AG09309 (cell line): ENCODE results near the gene ZNF761.
"Not testable (repeated sequence)": the region's sequence is repeated elsewhere in the genome, so short reads cannot be mapped to it uniquely, and the experiment has no call there.

ENCODE experiments used
- DNase-seq: peaks from one replicate; pipeline ENCODE4 v3.0.0-alpha.2; 2010; ENCODE audit warnings: low read depth
- H3K4me3 ChIP-seq: 2 replicates; pipeline ENCODE4 v1.5.1; 2011; ENCODE audit warnings: mild to moderate bottlenecking, low read depth, low read length, moderate library complexity; ENCODE audit not compliant: control insufficient read depth
- TF ChIP-seq, protein P1 (sequence below): IDR thresholded peaks from 2 replicates; pipeline ENCODE4 v1.5.1; 2011; ENCODE audit warnings: mild to moderate bottlenecking, low read depth, low read length, inconsistent platforms; ENCODE audit not compliant: insufficient read depth, control insufficient read depth; ENCODE audit errors: missing control alignments

The ZNF761 gene

DNA sequence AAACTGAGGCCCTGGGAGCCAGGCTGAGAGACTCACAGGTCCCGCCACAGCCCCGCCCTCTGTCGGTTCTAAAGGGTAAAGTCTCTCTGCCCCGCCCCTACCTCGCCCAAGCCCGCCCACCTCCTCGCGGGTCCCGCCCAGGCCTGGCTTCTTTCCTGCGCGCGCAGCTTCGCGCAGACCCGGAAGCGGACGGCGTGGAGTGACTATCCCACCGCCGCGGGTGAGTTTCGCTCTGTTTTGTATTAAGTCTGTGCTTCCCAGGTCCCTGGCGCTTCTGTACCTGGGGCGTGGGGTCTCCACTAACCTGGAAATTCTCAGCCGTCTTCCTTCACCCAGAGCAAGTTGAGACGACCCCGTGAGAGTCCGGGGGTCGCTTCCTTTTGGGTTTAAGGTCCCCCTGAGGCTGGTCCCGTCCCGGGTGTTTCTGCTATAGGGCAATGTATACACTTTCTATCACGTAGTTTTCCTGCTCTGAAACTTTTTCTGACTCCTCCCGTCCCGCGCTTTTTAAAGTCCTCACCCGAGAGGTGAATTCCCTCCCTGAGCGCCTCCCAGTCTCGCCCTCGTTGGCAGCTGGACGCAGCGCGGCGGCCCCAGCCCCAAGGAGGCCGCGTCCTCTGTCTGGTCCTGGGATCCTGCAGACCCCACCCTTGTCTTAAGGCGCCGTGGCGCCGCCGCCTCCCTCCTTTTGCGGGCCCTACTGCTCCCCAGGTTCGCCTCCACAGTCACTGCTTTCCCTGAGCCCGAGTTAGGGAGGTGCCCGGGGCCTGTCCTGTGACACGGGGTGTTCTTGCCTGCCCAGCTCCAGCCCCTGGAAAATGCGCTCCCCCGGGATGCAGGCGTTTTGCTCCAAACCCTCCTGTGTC is 36.6 kb upstream of the ZNF761 start, which contains the start of gene ZNF765:
Gene ZNF765, plus strand, starts transcription at position 176 of the 866 bp plus-strand sequence. CDS start 2,867 bp downstream, outside the sequence.
- DNase-seq = peak; percentile 61
- peak within 1 kb of the TSS; percentile 73 for H3K4me3 ChIP-seq
- TF ChIP-seq, protein P1, sequence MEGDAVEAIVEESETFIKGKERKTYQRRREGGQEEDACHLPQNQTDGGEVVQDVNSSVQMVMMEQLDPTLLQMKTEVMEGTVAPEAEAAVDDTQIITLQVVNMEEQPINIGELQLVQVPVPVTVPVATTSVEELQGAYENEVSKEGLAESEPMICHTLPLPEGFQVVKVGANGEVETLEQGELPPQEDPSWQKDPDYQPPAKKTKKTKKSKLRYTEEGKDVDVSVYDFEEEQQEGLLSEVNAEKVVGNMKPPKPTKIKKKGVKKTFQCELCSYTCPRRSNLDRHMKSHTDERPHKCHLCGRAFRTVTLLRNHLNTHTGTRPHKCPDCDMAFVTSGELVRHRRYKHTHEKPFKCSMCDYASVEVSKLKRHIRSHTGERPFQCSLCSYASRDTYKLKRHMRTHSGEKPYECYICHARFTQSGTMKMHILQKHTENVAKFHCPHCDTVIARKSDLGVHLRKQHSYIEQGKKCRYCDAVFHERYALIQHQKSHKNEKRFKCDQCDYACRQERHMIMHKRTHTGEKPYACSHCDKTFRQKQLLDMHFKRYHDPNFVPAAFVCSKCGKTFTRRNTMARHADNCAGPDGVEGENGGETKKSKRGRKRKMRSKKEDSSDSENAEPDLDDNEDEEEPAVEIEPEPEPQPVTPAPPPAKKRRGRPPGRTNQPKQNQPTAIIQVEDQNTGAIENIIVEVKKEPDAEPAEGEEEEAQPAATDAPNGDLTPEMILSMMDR = peak; percentile 60

DNA sequence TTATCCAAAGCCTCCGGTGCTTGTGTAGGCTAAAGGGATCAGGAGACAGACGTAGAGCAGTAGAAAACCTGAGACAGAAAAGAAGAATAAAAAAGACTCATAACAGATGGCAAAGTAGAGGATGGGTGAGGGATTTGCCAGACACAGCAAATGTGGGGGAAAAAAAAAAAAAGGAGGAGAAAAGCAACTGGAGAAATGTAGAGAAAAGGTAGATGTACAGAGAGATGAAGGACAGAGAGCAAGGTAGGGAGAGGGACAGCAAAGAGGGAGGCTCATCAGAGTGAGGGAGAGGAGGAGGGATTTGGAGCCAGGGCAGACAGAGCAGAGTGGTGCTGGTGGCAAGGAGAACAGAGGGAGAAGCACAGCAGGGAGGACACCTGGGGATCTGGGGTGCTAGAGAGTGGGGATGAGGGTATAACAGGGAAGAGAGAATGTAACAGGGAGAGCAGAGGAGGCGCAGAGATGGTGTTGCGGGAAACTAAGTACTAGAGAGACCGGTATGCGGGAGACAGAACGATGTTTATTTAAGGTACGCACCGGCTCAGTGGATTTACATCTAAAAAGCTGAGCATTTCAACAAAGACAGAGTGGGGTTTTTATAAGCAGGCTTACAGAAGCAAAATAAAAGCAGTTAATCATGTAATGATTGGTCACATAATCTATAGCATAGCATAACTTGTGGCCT is 35.8 kb upstream of the ZNF761 start:
- not testable (repeated sequence) for DNase-seq
- H3K4me3 ChIP-seq = peak overlapping the region; percentile 73

DNA sequence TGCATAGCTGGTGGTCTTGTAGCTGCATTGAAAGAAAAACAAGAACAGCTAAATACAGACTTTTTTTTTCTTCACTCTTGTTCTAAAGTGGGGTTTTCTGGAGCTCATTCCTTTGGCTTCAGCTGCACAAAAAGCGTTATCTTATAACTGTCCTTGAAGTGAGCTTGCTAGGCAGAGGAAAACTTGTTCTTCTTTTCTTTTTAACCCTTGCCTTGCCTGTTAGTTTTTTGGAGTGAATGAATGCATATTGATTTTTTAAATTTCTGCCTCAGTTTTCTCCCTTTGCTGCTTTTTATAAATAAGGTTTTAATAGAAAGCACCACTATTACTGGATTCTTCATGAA is 35.3 kb upstream of the ZNF761 start:
- DNase-seq = no peak
- H3K4me3 ChIP-seq = no peak overlapping the region
- TF ChIP-seq, protein P1 = no peak

DNA sequence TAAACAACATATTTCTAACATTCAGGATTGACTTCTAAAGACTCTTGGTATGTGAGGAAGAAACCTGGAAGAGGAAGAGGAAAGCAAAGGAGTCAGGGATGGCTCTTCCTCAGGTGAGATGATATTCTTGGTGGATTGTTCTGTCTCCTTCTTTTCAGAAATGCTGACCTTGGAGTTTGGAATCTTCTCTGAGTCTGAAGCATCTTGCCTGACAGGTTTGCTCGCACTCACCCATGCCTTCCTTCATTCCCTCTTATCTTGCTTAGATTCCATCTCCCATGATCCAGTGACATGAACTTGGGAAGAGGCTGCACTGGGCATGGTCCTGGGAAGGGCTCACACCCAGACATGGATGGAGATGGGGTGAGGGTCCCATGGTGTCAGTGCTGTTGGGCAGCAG is 33.9 kb upstream of the ZNF761 start:
- DNase-seq, H3K4me3 ChIP-seq: not testable (repeated sequence)

DNA sequence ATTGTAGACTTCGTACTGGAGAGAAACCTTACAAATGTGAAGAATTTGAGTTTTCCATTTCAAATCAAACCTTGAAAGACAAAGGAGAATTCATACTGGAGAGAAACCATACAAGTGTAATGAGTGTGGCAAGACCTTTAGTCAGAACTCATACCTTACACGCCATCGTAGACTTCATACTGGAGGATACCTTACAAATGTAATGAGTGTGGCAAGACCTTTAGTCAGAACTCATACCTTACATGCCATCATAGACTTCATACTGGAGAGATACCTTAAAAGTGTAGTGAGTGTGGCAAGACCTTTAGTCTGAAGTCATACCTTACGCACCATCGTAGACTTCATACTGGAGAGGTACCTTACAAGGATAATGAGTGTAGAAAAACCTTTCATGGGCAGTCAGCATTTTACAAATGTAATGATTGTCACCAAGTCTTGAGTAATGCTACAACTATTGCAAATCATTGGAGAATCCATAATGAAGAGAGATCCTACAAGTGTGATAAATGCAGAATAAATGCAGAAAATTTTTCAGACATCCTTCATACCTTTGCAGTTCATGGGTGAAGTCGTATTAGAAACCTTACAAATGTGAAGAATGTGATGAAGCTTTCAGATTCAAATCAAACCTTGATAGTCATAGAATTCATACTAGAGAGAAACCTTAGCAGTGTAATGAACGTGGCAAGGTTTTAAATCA is 22.1 kb upstream of the ZNF761 start:
- DNase-seq = no peak
- TF ChIP-seq, protein P1 = no peak
- no peak overlapping the region for H3K4me3 ChIP-seq

DNA sequence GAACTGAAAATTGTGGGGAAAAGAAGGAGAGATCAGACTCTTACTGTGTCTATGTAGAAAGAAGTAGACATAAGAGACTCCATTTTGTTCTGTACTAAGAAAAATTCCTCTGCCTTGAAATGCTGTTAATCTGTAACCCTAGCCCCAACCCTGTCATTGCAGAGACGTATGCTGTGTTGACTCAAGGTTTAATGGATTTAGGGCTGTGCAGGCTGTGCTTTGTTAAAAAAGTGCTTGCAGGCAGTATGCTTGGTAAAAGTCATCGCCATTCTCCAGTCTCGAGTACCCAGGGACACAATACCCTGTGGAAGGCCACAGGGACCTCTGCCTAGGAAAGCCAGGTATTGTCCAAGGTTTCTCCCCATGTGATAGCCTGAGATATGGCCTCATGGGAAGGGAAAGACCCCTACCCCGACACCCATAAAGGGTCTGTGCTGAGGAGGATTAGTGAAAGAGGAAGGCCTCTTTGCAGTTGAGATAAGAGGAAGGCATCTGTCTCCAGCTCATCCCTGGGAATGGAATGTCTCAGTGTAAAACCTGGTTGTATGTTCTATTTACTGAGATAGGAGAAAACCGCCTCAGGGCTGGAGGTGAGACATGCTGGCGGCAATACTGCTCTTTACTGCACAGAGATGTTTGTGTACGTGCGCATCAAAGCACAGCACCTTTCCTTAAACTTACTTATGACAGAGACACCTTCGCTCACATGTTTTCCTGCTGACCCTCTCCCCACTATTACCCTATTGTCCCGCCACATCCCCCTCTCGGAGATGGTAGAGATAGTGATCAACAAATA is 11.1 kb upstream of the ZNF761 start:
- not testable (repeated sequence) for H3K4me3 ChIP-seq, DNase-seq

DNA sequence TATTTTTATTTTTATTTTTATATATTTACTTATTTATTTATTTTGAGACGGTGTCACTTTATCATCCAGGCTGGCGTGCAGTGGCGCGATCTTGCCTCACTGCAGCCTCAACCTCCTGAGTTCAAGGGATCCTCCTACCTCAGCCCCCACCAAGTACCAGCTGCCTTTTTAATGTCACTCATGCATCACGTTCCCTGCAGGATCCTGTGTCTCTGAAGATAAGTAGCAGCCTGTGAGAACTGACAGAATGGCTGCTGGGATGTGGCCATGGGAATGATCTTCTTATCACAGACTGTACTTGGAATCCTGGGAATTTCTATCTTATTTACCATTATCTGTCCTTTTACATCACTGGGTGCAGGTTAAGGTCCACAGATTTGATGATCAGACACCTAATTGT is 9.2 kb upstream of the ZNF761 start:
- TF ChIP-seq, protein P1 = no peak
- no peak for DNase-seq
- no peak overlapping the region for H3K4me3 ChIP-seq

DNA sequence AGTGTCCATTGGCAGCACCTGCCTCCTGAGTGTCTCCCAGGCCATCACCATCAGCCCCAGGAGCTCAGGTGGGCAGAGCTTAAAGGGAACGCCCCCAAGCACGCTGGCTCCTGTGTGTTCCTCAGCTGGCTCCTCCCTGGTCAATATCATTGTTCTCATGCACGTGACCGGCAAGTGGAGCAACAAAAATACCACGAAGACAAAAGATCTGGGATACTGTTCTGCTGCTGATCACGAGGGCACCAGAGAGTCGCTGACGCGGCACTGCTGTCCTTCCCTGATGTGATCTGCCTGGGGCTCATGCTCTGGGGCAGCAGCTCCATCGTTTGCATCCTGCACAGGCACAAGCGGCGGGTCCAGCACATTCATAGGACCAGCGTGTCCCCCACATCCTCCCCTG is 8.7 kb upstream of the ZNF761 start:
- DNase-seq, H3K4me3 ChIP-seq: not testable (repeated sequence)

DNA sequence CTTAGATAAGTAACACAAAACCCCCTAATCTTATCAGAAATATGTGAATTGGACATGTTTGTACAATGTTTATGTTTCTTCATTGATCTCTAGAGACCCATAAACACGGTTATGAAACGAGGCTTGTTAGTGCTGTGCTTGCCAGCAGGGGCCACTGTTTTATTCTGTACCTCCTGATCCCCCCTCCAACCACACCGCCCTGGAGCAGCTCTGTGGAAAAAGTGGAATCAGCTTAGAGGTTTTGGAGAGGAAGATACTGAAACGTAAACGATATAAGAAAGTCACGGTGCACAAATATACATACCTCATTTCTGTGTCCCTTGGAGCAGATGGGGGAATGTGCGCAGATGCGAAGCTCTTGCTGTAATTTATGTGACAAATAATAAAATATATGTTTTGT is 8.1 kb upstream of the ZNF761 start:
- H3K4me3 ChIP-seq, DNase-seq: not testable (repeated sequence)
